ENCODE data around the gene DSCAML1. TPM values are rescaled to one million over a fixed set of nuclear protein-coding genes. Genes with fewer than 3 reads are reported as not detected.
"Not testable (repeated sequence)": the region's sequence is repeated elsewhere in the genome, so short reads cannot be mapped to it uniquely, and the experiment has no call there.

Gene DSCAML1
- total RNA-seq, 1 experiment from 2014 or later, result 0.90 TPM

DNA sequence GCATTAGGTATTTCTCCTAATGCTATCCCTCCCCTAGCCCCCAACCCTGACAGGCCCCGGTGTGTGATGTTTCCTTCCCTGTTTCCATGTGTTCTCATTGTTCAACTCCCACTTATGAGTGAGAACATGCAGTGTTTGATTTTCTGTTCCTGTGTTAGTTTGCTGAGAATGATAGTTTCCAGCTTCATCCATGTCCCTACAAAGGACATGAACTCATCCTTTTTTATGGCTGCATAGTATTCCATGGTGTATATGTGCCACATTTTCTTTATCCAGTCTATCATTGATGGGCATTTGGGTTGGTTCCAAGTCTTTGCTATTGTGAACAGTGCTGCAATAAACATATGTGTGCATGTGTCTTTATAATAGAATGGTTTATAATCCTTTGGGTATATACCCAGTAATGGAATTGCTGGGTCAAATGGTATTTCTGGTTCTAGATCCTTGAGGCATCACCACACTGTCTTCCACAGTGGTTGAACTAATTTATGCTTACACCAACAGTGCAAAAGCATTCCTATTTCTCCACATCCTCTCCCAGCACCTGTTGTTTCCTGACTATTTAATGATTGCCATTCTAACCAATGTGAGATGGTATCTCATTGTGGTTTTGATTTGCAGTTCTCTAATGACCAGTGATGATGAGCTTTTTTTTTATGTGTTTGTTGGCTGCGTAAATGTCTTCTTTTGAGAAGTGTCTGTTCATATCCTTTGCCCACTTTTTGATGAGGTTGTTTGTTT, 397.7 kb downstream of the DSCAML1 start:
- ATAC-seq; POLR2A ChIA-PET; H3K27ac Mint-ChIP-seq; H3K4me3 Mint-ChIP-seq; DNase-seq (ENCODE audit: low spot score); H3K4me1 Mint-ChIP-seq; CTCF ChIA-PET; H3K27me3 Mint-ChIP-seq (ENCODE audit: low read depth): not testable (repeated sequence)
- peaks cover 39% of the 10 kb centered on the region for H3K9me3 Mint-ChIP-seq
- H3K36me3 Mint-ChIP-seq, result peaks cover 66% of the 10 kb centered on the region

DNA sequence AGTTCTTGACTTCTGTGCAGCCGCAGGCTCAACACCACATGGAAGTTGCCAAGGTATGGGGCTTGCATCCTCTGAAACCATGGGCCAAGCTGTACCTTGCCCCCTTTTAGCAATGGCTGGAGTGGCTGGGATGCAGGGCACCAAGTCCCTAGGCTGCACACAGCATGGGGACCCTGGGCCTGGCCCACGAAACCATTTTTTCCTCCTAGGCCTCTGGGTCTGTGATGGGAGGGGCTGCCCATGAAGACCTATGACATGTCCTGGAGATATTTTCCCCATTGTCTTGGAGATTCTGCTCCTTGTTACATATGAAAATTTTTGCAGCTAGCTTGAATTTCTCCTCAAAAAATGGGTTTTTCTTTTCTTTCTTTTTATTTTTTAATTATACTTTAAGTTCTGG, 398.4 kb downstream of the DSCAML1 start:
- H3K36me3 Mint-ChIP-seq, result peaks cover 60% of the 10 kb centered on the region
- H3K27me3 Mint-ChIP-seq (ENCODE audit: low read depth); H3K27ac Mint-ChIP-seq; H3K4me1 Mint-ChIP-seq; ATAC-seq; CTCF ChIA-PET; POLR2A ChIA-PET; H3K4me3 Mint-ChIP-seq; DNase-seq (ENCODE audit: low spot score): not testable (repeated sequence)
- peaks cover 32% of the 10 kb centered on the region for H3K9me3 Mint-ChIP-seq

DNA sequence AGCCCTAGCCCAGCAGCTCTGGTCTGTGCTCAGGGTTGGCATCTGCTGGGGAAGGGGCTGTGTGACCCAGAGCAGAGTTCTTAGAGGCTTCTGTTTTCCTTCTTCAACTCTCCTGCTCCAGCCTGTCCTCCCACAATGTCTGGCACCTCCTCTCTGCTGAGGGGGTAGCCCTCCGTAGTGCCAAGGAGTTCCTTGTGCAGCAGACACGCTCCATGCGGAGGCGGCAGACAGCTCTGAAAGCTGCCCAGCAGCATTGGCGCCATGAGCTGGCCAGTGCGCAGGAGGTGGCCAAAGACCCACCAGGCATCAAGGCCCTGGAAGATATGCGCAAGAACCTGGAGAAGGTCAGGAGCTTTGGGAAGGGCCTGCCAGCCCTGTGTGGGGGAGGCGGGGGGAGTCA, 400.0 kb downstream of the DSCAML1 start:
- Mint-ChIP-seq H3K4me3 (no peak overlapping the region), H3K9me3 (peaks cover 30% of the 10 kb centered on the region), H3K27ac (no peak overlapping the region), H3K27me3 (ENCODE audit: low read depth) (no peaks in the 10 kb centered on the region), H3K36me3 (peaks cover 53% of the 10 kb centered on the region), H3K4me1 (peaks cover 8% of the 10 kb centered on the region)
- ChIA-PET POLR2A (no interaction called here), CTCF (no interaction called here)
- ATAC-seq, result no peak
- no peak for TF ChIP-seq SMAD3 (CRISPR knock-in tag; IDR thresholded peaks at IDR 0.05; ENCODE audit: borderline replicate concordance)
- DNase-seq (ENCODE audit: low spot score), result no peak

DNA sequence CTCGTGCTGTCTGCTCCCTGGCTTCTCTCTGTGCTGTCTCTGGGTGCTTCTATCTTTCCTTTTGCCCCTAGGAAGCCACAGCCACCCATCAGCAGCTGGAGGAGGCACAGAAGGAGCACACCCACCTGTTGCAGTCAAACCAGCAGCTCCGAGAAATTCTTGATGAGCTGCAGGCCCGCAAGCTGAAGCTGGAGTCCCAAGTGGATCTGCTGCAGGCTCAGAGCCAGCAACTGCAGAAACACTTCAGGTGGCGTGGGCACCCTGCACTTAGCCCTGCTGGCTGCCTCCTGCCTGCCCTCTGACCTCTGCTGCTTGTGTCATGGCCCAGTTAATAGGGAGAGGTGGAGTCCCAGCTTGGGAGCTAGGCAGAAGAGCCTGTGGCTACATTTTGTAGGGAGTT, 401.5 kb downstream of the DSCAML1 start:
- Mint-ChIP-seq H3K4me3 (no peak overlapping the region), H3K27ac (no peak overlapping the region), H3K4me1 (peaks cover under 1% of the 10 kb centered on the region), H3K27me3 (ENCODE audit: low read depth) (no peaks in the 10 kb centered on the region), H3K9me3 (peaks cover 30% of the 10 kb centered on the region), H3K36me3 (peaks cover 57% of the 10 kb centered on the region)
- ATAC-seq (no peak), DNase-seq (ENCODE audit: low spot score) (no peak)
- ChIA-PET POLR2A (interaction anchor here (0.5 kb wide), 1 partner anchor 16 kb away, joined by 4 read pairs; no protein-coding TSS in a partner anchor), CTCF (interaction anchor here (0.6 kb wide), 1 partner anchor 16 kb away, joined by 4 read pairs; no protein-coding TSS in a partner anchor)
- TF ChIP-seq ZNF416 (CRISPR knock-in tag; IDR thresholded peaks at IDR 0.05), result no peak
- TF ChIP-seq FOXK1 (CRISPR knock-in tag; IDR thresholded peaks at IDR 0.05), result no peak

DNA sequence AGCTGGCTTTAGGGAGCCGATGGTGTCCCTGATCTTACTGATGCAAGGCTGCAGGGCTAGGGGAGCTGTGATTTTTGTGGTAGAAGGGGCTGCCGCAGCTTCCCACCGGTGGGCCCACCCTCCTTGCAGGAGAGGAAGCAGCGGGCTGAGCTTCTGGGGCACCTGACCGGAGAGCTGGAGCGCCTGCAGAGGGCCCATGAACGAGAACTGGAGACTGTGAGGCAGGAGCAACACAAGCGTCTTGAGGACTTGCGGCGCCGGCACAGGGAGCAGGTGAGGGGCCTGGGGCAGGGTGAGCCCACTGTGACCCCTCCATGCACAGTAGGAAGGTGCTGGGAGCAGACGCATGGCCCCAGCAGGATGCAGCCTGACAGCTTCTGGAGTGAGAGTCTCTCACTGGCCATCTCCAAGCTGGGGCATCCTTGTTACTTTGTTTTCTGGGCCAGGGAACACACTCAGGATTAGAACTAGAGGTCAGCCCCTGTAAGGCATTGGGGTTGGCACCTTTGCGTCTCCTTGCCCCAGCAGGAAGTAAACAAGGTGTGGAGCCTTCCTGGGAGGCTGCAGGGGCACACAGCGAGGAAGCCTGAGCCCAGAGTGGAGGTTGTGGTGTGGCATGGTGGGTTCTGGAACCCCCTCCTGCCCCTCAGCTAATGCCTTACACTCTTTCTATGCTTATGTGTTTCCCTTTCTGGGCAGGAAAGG, 402.6 kb downstream of the DSCAML1 start:
- no peaks in the 10 kb centered on the region for H3K4me1 Mint-ChIP-seq
- no peak overlapping the region for H3K27ac Mint-ChIP-seq
- H3K9me3 Mint-ChIP-seq, result peaks cover 23% of the 10 kb centered on the region
- peaks cover 50% of the 10 kb centered on the region for H3K36me3 Mint-ChIP-seq
- ChIA-PET POLR2A (no interaction called here), CTCF (interaction anchor here (0.8 to 1.1 kb wide), 2 partner anchors 32 to 423 kb away, joined by 3 to 5 read pairs; no protein-coding TSS in a partner anchor)
- no peak overlapping the region for H3K4me3 Mint-ChIP-seq
- no peaks in the 10 kb centered on the region for H3K27me3 Mint-ChIP-seq (ENCODE audit: low read depth)
- no peak for DNase-seq (ENCODE audit: low spot score)
- no peak for TF ChIP-seq ZNF219 (CRISPR knock-in tag; IDR thresholded peaks at IDR 0.05; ENCODE audit: borderline replicate concordance)
- TF ChIP-seq, protein P1, sequence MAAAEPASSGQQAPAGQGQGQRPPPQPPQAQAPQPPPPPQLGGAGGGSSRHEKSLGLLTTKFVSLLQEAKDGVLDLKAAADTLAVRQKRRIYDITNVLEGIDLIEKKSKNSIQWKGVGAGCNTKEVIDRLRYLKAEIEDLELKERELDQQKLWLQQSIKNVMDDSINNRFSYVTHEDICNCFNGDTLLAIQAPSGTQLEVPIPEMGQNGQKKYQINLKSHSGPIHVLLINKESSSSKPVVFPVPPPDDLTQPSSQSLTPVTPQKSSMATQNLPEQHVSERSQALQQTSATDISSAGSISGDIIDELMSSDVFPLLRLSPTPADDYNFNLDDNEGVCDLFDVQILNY (CRISPR knock-in tag; IDR thresholded peaks at IDR 0.05), result no peak
- TF ChIP-seq, protein P2, sequence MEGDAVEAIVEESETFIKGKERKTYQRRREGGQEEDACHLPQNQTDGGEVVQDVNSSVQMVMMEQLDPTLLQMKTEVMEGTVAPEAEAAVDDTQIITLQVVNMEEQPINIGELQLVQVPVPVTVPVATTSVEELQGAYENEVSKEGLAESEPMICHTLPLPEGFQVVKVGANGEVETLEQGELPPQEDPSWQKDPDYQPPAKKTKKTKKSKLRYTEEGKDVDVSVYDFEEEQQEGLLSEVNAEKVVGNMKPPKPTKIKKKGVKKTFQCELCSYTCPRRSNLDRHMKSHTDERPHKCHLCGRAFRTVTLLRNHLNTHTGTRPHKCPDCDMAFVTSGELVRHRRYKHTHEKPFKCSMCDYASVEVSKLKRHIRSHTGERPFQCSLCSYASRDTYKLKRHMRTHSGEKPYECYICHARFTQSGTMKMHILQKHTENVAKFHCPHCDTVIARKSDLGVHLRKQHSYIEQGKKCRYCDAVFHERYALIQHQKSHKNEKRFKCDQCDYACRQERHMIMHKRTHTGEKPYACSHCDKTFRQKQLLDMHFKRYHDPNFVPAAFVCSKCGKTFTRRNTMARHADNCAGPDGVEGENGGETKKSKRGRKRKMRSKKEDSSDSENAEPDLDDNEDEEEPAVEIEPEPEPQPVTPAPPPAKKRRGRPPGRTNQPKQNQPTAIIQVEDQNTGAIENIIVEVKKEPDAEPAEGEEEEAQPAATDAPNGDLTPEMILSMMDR (IDR thresholded peaks at IDR 0.05), result no peak
- TF ChIP-seq, protein P3, sequence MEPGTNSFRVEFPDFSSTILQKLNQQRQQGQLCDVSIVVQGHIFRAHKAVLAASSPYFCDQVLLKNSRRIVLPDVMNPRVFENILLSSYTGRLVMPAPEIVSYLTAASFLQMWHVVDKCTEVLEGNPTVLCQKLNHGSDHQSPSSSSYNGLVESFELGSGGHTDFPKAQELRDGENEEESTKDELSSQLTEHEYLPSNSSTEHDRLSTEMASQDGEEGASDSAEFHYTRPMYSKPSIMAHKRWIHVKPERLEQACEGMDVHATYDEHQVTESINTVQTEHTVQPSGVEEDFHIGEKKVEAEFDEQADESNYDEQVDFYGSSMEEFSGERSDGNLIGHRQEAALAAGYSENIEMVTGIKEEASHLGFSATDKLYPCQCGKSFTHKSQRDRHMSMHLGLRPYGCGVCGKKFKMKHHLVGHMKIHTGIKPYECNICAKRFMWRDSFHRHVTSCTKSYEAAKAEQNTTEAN (CRISPR knock-in tag; IDR thresholded peaks at IDR 0.05), result no peak
- no peak for ATAC-seq
